HEK293T (cell line): ENCODE measurements around the gene DUSP11.

ENCODE experiments used
- CTCF ChIA-PET: fragments of 350-600 bp; formaldehyde crosslinking; extraction: SDS; loops from one replicate; lab custom pipeline; 2021; ENCODE audit warnings: antibody characterized with exemption, inconsistent platforms; lab: Yijun Ruan, JAX
- POLR2A ChIA-PET: fragments of 350-600 bp; formaldehyde crosslinking; extraction: SDS; loops from one replicate; lab custom pipeline; 2020; ENCODE audit warnings: antibody characterized with exemption, inconsistent platforms; lab: Yijun Ruan, JAX
- DNase-seq: peaks from one replicate; pipeline ENCODE4 v3.0.0; 2012; ENCODE audit warnings: mixed read lengths; ENCODE audit errors: extremely low spot score
- ARNT ChIP-seq: fragments of 450-650 bp; IDR thresholded peaks from 2 replicates; pipeline ENCODE4 v1.6.1; 2017; ENCODE audit warnings: mild to moderate bottlenecking
- BHLHE40 ChIP-seq: fragments of 450-650 bp; IDR thresholded peaks from 2 replicates; pipeline ENCODE4 v1.6.1; 2016; ENCODE audit warnings: mild to moderate bottlenecking, moderate library complexity, borderline replicate concordance
- CTBP1 ChIP-seq: fragments of 450-650 bp; IDR thresholded peaks from 2 replicates; pipeline ENCODE4 v1.6.1; 2016; ENCODE audit warnings: borderline replicate concordance
- ELF4 ChIP-seq: fragments of 450-650 bp; IDR thresholded peaks from 2 replicates; pipeline ENCODE4 v1.6.1; 2017; ENCODE audit warnings: antibody characterized with exemption
- FOXA1 ChIP-seq: fragments of 450-650 bp; IDR thresholded peaks from 2 replicates; pipeline ENCODE4 v1.6.1; 2016; ENCODE audit warnings: mild to moderate bottlenecking
- FOXK2 ChIP-seq: fragments of 450-650 bp; IDR thresholded peaks from 2 replicates; pipeline ENCODE4 v1.6.1; 2016; ENCODE audit warnings: mild to moderate bottlenecking
- FOXM1 ChIP-seq: fragments of 450-650 bp; IDR thresholded peaks from 2 replicates; pipeline ENCODE4 v1.6.1; 2017; ENCODE audit warnings: mild to moderate bottlenecking, borderline replicate concordance
- HDGF ChIP-seq: fragments of 450-650 bp; IDR thresholded peaks from 2 replicates; pipeline ENCODE4 v1.6.1; 2017; ENCODE audit warnings: antibody characterized with exemption, borderline replicate concordance
- L3MBTL2 ChIP-seq: fragments of 450-650 bp; conservative IDR thresholded peaks from 2 replicates; pipeline ENCODE4 v1.6.1; 2016; ENCODE audit warnings: mild to moderate bottlenecking
- LEF1 ChIP-seq: fragments of 450-650 bp; IDR thresholded peaks from 2 replicates; pipeline ENCODE4 v1.6.1; 2017; ENCODE audit warnings: mild to moderate bottlenecking, borderline replicate concordance
- NFRKB ChIP-seq: fragments of 450-650 bp; IDR thresholded peaks from 2 replicates; pipeline ENCODE4 v1.6.1; 2016; ENCODE audit warnings: mild to moderate bottlenecking, moderate library complexity
- PKNOX1 ChIP-seq: fragments of 450-650 bp; IDR thresholded peaks from 2 replicates; pipeline ENCODE4 v1.6.1; 2016
- SP1 ChIP-seq: fragments of 450-650 bp; IDR thresholded peaks from 2 replicates; pipeline ENCODE4 v1.6.1; 2017
- SUZ12 ChIP-seq: fragments of 450-650 bp; IDR thresholded peaks from 2 replicates; pipeline ENCODE4 v1.6.1; 2016; ENCODE audit warnings: mild to moderate bottlenecking
- TARDBP ChIP-seq: fragments of 450-650 bp; IDR thresholded peaks from 2 replicates; pipeline ENCODE4 v1.6.1; 2016
- ZNF384 ChIP-seq: fragments of 450-650 bp; IDR thresholded peaks from 2 replicates; pipeline ENCODE4 v1.6.1; 2016

DUSP11 gene

GRCh38 chr2:73825408-73825807 lies 45.5 kb upstream of the DUSP11 start:
- no peak for DNase-seq
- POLR2A ChIA-PET: no interaction called here
- CTCF ChIA-PET: interaction anchor here (1.3 to 3.2 kb wide), 2 partner anchors 353 to 510 kb away, joined by 3 to 10 read pairs; partner anchors contain the start of gene MOB1A
- TF ChIP-seq HDGF (no peak), ELF4 (no peak), SUZ12 (no peak), FOXA1 (no peak)

GRCh38 chr2:73823916-73824523 lies 44.1 kb upstream of the DUSP11 start:
- POLR2A ChIA-PET: interaction anchor here (1.1 to 1.3 kb wide), 2 partner anchors 87 to 296 kb away, joined by 3 to 5 read pairs; partner anchors contain the start of gene TPRKB
- DNase-seq: peak; percentile 46
- TF ChIP-seq CTBP1 (no peak), ARNT (no peak), FOXK2 (no peak), HDGF (no peak), FOXM1 (no peak)

GRCh38 chr2:73823416-73823815 lies 43.5 kb upstream of the DUSP11 start:
- CTCF ChIA-PET: interaction anchor here (0.6 to 3.2 kb wide), 4 partner anchors 32 to 512 kb away, joined by 3 to 10 read pairs (median 6); partner anchors contain the start of gene BOLA3
- DNase-seq: no peak
- POLR2A ChIA-PET: interaction anchor here (1.3 kb wide), 1 partner anchor 87 kb away, joined by 5 read pairs; the partner anchor contains the start of gene TPRKB
- TF ChIP-seq FOXM1 (no peak), ZNF384 (no peak), CTBP1 (no peak), PKNOX1 (no peak)

More at GRCh38 chr2:73823916-73824523, 44.1 kb upstream of the DUSP11 start:
- CTCF ChIA-PET: interaction anchor here (0.6 to 3.2 kb wide), 10 partner anchors 32 to 878 kb away, joined by 3 to 10 read pairs (median 4); partner anchors contain the start of genes BOLA3 and MOB1A

- ChIA-PET CTCF (interaction anchor here (3.2 kb wide), 1 partner anchor 512 kb away, joined by 10 read pairs; no protein-coding TSS in a partner anchor), POLR2A (no interaction called here)
- no peak for DNase-seq
- TF ChIP-seq ARNT (no peak), PKNOX1 (no peak), CTBP1 (no peak), L3MBTL2 (no peak), FOXM1 (no peak), ZNF384 (no peak), TARDBP (no peak), BHLHE40 (no peak), HDGF (no peak), FOXK2 (no peak), NFRKB (no peak)
Measured at GRCh38 chr2:73822991-73823390, 43.1 kb upstream of the DUSP11 start.

- no peak for TF ChIP-seq L3MBTL2
- TF ChIP-seq CTBP1: no peak
- TF ChIP-seq ARNT: no peak
- no peak for TF ChIP-seq ELF4
- no peak for TF ChIP-seq FOXA1
- no peak for TF ChIP-seq SP1
- no peak for TF ChIP-seq TARDBP
- TF ChIP-seq HDGF: no peak
- no peak for TF ChIP-seq NFRKB
- TF ChIP-seq BHLHE40: no peak
- POLR2A ChIA-PET: no interaction called here
- CTCF ChIA-PET: interaction anchor here (0.6 to 3.2 kb wide), 3 partner anchors 358 to 513 kb away, joined by 3 to 10 read pairs (median 4); no protein-coding TSS in a partner anchor
- no peak for DNase-seq
Measured at GRCh38 chr2:73822276-73822675, 42.4 kb upstream of the DUSP11 start.

DNA sequence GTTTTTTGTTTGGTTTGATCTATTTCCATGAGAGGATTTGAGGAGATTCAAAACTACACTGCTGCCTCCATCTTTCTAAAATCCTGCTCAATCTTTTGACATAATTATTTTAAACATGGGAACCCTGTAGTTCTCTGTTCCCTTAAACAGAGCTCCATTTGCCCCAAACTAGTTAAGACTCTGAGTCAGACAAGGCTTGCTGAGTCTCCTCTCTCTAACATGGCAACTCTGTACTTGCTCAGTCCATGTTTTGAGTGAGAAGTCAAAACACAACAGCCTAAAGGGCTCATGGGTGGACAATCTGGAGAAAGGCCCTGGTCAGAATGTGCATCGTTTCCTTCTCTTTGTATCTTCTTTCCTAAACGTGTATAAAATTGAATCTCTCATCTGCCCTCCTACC lies 41.8 kb upstream of the DUSP11 start:
- DNase-seq: no peak
- TF ChIP-seq L3MBTL2 (no peak), LEF1 (no peak), BHLHE40 (no peak), SP1 (no peak), TARDBP (no peak), ZNF384 (no peak), NFRKB (no peak), FOXM1 (no peak), PKNOX1 (no peak), CTBP1 (no peak), FOXA1 (no peak), ELF4 (no peak), FOXK2 (no peak), HDGF (no peak), ARNT (no peak), SUZ12 (no peak)
- ChIA-PET CTCF (interaction anchor here (0.7 kb wide), 1 partner anchor 358 kb away, joined by 4 read pairs; no protein-coding TSS in a partner anchor), POLR2A (no interaction called here)
